Measurements from ENCODE around the gene STX1B.

- no peak for TF ChIP-seq AFF4 (CRISPR knock-in tag; IDR thresholded peaks at IDR 0.05; ENCODE audit: borderline replicate concordance)
- no peak for TF ChIP-seq KAT7 (CRISPR knock-in tag; IDR thresholded peaks at IDR 0.05; ENCODE audit: borderline replicate concordance)
- TF ChIP-seq ATF6 (CRISPR knock-in tag; IDR thresholded peaks at IDR 0.05), result no peak
- TF ChIP-seq NFYB (CRISPR knock-in tag; conservative IDR thresholded peaks at IDR 0.05; ENCODE audit: low read depth), result no peak
- TF ChIP-seq CTCF (IDR thresholded peaks at IDR 0.05), result no peak
These were observed 26.4 kb downstream of the STX1B start for GRCh38 chr16:30983898-30984610.

Measured in WTC11 (cell line).